HG03565 (cell line): ENCODE results near the gene HTRA2.
"Not testable (repeated sequence)": the region's sequence is repeated elsewhere in the genome, so short reads cannot be mapped to it uniquely, and the experiment has no call there.

Experiments
- ATAC-seq: cut with Tn5 transposase; IDR thresholded peaks from one replicate; pipeline ENCODE4 v1.9.1; 2021; ENCODE audit warnings: mild to moderate bottlenecking, moderate library complexity; ENCODE audit not compliant: unreplicated experiment

The HTRA2 gene

DNA sequence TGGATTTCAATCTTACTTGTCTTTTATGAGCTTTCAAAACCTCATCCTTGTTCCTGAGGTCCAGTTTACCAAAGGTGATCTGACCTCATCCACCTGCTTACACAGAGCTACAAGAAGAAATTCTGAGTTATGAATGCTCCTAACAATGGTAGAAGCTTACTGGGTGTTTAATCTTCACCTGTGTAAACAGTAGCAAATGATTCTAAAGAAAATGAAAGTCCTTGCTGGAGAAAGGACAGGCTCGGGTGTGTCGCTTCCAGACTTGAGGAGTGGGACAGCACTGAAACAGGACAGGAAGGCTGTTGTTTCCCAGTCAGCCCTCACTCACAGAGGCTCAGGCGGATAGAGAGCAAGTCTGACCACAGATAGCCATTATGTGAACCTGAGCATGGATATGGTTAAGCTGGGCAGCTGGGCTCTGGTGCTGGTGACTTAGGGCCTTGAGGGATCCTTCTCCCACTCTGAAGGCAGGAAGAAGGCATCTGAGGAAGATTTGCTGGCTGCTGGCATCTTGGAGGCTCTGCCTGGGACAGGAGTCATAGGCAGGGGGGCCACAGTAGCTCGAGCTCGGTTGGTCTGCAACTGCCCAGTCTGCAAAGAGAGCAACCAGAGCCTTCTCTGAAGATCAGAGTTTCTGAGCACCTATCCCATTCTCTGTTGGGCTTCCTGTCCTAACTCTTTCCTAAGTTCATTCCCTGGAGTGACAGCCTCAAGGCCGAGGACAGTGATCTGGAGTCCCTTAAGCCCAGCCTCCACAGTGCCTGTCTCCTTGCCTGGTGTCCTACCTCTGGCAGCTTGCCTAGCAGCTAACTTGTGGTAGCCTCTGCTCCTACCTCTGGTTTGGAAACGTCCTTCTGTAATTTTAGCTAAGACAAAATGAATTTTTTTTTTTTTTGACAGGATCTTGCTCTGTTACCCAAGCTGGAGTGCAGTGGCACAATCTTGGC lies 28.8 kb downstream of the HTRA2 start:
- no peak for ATAC-seq

DNA sequence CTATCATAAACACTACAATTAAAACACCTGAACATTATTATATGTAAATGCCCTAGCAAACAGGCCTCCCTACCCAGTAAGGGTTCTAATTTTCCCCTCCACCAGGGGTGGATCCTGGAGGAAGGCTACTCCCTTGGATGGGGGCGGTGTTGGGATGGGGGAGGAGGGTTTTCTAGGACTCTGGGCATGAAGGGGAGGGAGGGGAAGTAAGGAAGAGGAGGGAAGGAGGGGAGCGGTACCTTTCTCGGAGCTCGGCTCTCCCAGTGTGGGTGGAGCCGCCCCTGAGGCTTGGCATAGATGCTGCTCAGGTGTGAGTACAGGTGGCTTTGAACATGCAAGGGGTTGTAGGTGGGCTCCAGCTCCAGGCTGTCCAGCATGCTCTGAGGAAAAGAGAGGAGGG lies 30.2 kb downstream of the HTRA2 start:
- ATAC-seq = no peak

DNA sequence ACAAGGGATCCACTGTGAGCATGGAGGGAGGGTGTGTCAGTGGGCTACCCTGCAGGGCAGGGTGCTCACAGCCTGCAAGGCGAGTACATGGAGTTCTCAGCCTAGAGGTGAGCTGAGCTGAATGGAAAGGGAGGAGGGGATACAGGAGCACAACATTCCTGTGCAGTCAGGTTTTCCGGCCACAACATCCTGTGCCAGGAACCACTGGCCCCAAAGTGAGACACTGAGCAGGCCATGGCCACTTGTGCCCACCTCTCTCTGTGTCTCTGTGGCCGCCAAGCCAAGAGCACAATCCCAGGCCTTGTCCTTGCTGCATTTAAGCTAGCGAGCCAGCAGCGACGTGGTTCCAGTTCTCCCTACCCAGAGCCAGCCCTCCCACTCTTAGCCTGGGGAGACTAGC lies 30.9 kb downstream of the HTRA2 start:
- no peak for ATAC-seq

DNA sequence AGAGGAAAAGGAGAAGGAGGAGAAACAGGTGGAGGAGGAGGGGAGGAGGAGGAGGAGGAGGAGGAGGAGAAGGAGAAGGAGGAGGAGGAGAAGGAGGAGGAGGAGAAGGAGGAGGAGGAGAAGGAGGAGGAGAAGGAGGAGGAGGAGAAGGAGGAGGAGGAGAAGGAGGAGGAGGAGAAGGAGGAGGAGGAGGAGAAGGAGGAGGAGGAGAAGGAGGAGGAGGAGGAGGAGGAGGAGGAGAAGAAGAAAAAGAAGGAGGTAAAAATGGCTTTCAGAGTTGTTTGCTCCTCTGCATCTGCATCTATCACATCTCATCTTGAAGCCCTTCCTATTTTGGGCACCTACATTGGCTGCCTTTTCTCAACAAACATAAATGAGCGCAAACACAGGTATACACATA lies 31.3 kb downstream of the HTRA2 start:
- not testable (repeated sequence) for ATAC-seq

DNA sequence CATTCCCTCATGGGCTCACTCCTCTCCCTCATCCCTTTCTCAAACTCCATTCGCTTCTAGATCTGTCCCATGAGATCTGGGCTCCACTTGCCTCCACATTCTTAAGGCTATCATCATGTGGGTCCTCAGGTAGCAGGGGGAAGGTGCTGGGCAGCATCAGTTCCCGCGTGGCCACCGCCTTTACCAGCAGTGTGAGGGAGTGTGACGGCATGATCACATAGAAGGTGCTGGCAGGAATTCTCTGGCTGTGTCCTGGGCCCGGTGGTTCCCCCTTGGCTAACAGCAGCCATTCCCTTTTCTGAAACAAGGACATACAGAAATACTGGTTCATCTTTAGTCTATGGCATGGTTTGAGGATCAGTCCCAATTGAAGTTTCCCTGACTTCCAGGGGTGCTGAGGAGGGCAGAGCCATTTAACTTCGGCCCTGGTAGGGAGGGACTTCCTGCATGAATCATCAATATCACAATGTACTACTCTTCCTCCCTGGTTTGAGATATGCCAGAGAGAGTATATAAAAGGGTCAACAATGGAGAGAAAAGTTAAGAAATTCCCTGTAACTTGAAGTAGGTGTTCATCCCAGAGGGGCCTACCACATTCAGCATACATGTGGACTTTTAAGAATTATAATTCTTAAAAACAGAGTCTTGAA lies 32.5 kb downstream of the HTRA2 start:
- no peak for ATAC-seq

DNA sequence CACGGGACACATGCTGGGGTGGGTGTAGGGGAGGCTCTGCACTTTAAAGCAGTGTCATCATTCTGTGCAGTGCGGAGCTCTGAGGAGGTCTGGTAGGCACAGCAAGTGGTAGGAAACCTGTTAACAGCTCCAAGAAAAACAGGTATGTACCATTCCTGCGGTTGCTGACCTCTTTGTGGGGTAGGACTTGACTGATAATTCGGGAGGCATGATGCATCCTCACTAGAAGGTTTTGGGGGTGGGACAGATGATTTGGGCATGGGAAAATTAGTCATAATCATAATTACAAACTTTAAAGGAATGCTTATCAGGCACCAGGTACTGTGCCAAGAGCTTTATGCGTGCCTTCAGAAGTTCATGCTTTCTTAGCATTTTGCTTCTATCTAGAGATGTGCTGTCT lies 34.5 kb downstream of the HTRA2 start:
- ATAC-seq = no peak

DNA sequence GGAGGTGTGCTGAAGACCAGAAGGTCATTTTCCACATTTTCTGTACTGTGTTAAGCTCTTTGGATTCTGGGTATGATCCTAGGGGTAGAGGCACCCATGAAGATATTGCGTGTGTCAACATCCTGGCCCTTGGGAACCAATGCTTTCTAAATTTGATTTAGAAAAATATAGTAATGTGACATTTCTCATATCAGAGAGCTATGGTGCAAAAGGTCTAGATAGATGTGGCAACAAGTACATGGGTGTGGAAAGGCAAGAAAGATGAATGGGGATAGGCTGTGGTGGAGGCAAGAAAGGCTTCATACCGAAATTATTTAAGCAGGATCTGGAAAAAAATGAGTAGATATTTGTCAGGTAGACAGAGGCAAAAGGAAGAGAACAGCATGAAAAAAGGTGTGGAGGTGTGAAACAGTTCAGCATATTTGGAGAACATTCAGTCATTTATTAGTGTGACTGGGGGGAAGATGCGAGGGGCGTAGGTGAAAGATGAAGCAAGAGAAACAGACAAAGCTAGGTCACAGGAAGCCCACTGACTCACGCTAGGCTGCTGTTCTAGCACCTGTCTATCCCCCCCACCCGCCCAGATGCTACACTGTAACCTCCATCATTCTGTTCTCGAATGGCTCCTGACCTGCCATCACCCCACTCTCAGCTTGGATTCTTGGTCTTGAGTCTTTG lies 36.5 kb downstream of the HTRA2 start:
- ATAC-seq = no peak

DNA sequence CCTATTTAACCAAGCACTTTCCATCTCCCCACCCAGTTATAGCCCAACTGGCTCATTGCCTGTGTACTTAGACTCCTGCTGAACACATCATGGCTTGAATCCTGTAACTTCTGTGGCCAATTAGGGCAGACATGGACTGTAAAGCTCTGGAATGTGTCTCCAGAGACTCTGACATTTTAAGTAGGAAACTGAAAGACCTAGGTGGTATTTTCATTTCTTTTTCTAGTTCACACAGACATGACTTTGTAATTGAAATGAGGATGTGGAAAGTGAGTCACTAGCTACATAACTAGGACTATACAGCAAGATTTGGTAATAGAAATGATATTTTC lies 37.0 kb downstream of the HTRA2 start:
- ATAC-seq = no peak

DNA sequence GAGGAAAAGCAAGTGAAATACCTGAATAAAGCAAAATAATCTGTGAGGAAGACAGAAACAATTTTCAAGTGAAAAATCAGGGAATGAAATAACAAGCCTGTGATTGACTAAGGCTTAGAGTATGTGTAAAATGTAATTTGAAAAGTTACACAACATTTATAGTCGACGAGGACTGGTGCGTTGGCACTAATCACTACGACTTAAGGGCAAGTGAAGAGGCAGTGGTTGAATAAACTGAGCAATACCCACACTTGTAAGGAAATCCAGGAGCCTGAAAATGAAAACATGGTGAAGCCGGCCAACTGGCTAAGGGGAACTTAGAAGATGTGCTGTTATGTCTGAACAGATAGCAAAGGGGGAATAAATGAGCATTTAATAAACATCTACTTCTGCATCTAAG lies 38.1 kb downstream of the HTRA2 start:
- no peak for ATAC-seq

DNA sequence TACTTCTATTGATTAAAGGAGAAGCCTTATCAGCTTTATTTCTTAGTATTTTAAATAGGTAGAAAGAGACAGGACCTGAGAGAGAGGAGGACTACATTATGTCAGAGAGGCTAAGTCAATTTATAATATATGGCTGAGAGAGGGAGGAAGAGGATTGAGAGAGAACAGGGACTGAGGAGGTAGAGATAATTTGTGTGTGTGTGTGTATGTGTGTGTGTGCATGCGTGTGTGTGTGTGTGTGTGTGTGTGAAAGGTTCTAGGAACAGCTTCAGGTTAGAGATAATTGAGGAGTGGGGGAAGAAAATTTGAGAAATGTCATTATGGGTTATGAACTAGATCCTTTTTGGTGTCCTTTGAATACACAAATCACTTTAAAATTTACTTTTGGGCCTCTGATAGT lies 40.0 kb downstream of the HTRA2 start:
- no peak for ATAC-seq

DNA sequence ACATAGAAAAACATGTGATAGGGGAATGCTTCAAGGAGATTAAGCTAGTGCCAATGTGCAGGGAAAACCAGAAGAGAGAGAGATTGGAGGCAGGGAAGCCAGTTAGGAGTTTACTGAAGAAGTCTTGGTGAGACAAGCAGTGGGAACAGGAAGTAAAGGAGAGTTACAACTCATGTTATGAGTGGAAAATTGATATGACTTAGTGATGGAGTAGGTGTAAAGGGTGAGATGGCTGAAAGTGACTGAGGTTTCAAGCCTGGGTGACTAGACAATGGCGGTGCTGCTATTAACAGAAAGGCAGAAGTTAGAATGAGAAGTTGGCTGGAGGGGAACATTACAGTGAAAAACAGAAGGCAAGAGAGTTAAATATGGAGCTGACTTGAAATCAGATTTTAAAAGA lies 41.3 kb downstream of the HTRA2 start:
- ATAC-seq = peak; percentile 69

DNA sequence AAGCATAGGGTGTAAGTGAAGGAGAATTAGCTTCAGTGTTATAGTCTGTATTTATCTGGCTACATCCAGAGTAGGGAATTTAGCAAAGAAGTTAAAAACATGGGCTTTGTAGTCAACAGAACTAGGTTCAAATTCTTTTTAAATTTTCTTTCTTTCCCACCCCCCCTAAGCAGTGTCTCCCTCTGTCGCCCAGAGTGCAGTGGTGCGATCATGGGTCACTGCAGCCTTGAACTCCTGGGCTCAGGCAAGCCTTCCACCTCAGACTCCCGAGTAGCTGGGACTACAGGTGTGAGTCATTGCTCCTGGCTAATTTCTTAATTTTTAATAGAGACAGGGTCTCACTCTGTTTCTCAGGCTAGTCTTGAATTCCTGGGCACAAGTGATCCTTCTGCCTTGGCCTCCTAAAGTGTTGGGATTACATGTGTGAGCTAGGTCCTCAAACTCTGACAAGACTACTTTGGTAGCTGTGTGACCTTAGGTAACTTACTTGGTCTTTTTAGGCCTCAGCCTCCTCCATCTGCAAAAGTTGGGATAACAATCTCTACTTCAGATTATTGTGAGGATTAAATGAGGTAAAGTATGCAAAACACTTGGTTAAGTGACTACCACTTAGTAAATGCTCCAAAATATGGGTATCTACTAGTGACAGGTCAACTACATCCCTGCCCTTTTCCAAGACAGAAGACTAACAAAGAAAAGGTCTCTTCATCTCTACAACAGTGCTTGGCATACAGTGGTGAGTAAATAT lies 42.6 kb downstream of the HTRA2 start:
- ATAC-seq = no peak

DNA sequence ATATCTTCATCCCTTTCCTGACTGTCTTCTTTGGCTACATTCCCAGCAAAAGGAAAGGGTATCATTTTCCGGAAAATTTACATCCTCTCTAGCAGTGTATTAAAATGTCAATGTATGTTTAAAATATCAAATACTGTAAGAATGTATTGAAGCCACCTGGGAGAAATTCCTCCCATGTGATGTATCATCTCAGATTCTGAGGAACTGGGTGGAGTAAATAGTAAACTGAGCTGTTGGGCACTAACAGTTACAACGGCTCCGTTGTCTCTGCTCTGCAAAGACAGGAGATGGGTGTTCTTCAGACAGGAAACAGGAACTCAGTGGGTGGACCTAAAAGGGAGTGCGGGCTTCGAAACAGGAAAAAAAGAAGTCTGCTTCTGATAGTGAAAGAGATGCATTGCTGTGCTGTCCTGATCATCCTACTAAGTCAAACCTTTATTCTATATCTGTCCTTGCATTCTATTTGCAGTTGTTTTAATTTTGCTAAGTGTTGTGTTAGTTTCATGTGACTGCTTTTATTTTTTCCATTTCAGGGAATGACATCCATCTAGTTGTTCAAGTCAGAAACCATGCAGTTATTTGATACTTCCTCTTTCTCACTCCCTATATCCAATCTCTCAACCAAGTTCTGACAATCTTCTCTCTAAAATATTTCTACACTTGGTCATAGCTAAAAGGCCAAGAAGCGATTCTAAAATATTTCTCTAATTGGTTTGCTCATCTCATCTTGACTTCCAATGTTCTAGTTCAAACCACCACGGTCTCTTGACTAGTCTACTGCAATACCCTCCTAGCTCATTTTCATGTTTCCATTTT lies 44.2 kb downstream of the HTRA2 start:
- peak; percentile 32 for ATAC-seq

DNA sequence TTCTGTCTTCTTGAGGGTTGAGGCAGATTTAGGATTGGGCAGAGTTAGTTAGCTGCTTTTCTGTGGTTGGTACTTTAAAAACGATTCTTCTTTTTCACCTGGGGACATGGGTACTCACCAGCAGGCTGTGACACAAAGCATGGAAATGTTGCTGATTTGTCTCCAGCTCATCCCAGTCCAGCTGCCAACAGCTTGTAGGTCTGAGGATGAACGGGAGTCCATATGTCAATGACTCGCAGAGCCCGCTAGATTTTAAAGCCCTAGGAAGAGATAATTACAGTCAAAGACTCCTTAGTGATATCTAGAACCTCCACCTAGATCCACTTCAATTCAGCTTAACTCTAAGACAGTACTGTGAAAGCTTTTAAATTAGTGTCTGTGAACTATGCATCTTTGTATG lies 45.6 kb downstream of the HTRA2 start:
- no peak for ATAC-seq

DNA sequence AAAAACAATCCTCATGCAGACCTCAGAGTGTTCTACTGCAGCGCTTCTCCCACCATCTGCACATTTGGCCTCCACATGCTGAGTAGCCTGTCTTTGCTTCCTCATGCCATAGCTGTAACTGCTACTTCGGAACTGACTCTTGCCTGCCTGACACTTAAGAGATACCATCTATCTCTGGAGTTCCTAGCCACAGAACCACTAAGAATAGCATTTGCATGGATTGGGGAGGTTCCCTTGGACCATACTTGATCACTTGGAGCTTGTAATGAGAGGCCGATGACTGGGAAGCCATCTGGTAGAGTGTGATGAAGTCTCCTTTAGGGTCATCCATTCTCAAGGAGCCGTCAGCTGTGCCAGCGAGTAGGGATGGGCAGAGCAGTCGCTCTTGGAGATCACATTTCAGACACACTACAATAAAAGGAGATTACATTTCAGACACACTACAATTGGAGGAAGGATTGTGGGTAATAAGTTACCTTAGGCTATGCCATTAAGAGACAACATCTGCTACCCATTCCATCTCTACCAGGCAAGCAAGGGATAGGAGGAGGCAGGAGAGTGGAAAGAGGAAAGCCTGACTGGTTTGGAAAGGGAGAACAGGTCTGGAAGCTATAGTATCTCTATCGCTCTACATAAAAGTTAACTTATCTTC lies 46.6 kb downstream of the HTRA2 start:
- no peak for ATAC-seq

DNA sequence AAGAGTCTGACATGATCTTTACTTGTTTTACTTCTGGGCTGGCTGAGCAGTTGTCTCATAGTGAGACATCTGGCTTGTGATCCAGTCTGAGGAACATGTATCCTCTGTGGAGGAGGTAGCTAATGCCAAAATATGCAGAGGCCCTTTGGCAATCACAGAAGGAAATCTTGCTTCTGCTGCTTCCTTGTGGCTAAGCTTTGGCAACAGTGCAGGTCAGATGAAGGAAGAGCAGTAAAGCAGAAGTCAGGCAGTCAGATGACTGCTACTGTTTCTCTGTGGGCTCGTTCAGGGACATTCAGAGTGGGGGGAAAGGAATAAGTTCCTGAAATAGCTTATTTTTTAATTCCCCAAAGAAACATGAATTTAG lies 47.1 kb downstream of the HTRA2 start:
- no peak for ATAC-seq

DNA sequence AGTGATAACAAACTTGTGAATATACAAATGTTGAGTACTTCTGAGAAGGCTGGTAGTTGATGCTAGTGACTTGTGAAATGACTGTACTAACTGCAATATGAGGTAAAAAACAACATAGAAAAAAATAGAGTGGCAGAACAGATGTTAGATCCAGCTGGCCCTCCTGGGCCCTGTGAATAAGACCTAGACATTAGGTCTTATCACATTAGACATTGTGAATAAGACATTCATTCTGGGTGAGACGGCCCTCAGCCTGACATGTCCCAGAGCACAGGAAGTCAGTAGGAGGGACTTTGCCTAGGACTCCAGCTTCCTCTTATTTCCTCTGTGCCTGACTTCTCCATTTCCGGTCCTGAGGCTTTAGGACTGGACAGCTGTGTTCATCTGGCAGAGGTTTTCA lies 47.7 kb downstream of the HTRA2 start:
- no peak for ATAC-seq

DNA sequence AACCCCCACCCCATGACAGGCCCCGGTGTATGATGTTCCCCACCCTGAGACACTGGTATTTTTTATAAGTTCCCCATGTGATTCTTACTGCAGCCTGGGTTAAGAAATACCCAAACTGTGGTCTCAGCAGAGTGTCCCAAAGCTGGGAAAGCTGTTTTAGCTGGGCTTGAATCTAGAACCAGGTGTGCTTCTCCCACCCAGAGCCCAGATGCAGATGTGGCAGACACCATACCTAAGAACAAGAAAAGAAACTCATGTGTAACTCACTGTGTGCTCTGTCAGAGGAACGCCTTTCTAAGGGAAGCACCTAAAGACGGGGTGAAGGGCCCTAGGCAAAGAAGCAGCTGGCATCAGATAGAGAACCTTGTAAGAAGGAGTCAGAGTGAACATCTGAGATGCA lies 48.7 kb downstream of the HTRA2 start:
- ATAC-seq = no peak

DNA sequence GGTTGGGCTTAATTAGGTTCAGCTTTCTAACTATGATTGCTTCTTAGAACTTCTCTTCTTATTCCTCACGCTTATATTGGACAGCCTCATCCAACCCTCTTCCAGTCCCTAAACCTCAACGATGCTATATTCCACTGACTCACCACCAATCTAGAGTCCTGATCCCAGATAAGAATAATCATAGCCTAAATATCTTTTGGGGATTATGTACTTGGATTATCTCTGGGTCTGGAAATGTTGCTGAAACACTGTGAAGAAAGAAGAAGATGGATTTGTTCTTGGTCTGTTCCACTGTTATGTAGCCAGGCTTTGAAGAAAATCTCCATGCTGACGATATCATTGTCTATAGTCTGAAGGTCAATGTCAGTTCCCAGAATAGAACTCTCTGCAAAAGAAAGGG lies 51.7 kb downstream of the HTRA2 start:
- no peak for ATAC-seq

DNA sequence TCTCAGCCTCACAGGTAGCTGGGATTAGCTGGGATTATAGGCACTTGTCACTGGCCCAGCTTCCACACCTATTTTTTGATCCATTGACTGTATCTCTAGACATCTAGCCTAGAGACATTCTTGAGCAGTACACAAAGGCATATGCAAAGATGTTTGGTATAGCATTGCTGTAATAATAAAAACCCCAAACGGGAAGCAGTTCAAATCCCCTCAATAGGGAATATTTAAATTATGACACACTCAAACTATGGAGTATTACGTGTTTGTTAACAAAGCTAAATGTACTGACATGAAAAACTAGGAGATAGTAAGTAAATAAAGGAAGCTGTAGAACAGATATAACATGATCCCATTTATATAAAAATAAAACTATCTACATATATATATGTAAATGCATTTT lies 52.5 kb downstream of the HTRA2 start:
- no peak for ATAC-seq
